NCI-H1048 (cell line): ENCODE measurements around the gene IL1RAPL1.

Experiments used
- DNase-seq: peaks from one replicate; lab custom pipeline; 2025; lab: John Stamatoyannopoulos, UW

Gene IL1RAPL1

DNA sequence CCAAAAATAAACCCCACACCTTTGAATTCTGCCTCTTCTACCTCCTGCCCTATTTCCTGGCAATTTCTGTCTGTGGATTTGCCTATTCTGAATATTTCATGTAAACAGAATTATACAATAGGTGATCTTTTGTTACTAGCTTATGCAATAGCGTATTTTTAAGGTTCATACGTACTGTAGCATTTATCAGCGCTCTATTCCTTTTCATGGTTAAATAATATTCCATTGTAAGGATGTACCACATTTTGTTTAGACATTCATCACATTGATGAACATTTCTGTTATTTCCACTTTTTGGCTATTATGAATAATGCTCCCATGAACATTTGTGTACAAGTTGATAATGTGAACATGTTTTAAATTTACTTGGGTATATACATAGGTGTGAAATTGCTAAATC lies 847.7 kb downstream of the IL1RAPL1 start:
- no peak for DNase-seq

- DNase-seq, result no peak
Observed at GRCh38 chrX:29435396-29435795, 848.1 kb downstream of the IL1RAPL1 start.

DNA sequence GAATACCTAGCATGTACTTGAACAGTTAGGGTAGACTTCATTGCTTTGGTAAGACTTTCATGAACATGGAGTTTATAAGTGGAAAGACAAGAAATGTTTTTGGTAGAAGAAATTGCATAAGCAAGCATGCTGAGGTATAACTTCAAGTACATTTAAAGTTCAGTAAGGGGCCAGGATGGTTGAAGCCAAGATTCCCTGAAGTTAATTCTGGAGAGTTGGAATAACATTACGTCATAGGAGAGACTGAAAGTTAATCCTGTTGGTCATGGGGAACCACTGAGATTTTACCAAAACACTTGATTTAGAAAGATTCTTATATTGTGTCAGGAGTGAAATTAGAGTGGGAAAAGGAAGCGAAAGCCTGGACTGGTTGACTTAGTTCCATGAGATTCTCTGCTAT lies 860.6 kb downstream of the IL1RAPL1 start:
- DNase-seq, result no peak

- no peak for DNase-seq
Observed at GRCh38 chrX:29453333-29453732, 866.1 kb downstream of the IL1RAPL1 start.

- no peak for DNase-seq
Observed at GRCh38 chrX:29455702-29456101, 868.5 kb downstream of the IL1RAPL1 start.

DNA sequence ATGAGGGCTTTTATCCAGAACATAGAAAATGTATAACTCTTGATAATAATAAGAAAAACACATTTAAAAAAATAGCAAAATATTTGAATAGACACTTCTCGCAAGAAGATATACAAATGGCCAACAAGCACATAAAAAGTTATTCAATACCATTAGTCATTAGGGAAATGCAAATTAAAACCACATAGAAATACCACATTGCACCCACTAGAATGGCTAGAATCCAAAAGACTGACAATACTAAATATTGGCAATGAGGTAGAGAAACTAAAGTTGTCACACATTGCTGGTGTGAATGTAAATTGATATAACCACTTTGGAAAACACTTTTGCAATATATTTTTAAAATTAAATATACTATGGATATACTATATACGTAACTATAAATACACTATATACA lies 873.8 kb downstream of the IL1RAPL1 start:
- DNase-seq, result no peak

GRCh38 chrX:29466456-29466855 lies 879.2 kb downstream of the IL1RAPL1 start:
- DNase-seq, result no peak

DNA sequence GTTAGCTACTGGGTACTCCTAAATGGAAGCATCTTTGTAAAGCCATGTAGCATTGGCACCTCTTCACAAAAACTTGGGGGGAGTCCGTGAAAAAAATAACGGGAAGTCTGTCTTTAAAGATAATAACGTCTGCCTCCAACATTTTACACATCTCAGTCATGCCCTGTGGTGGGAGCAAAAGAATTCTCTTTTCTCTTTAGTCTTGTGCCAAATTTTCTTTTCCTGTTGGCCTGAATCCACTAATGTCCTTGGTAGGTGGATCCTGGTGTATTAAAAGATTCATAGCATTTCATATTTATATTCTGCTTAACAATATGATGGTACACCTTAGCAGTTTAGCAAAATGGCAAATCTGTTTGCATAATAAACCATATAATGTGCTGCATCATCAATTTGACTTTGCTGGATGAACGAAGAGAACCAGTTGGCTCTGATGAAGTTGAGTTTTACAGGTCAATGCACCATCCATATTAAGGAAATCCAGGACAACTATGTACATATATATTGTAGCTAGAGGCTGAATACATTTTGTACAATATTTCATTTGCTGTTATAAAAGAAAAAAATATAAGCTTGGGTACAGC lies 881.8 kb downstream of the IL1RAPL1 start:
- no peak for DNase-seq

DNA sequence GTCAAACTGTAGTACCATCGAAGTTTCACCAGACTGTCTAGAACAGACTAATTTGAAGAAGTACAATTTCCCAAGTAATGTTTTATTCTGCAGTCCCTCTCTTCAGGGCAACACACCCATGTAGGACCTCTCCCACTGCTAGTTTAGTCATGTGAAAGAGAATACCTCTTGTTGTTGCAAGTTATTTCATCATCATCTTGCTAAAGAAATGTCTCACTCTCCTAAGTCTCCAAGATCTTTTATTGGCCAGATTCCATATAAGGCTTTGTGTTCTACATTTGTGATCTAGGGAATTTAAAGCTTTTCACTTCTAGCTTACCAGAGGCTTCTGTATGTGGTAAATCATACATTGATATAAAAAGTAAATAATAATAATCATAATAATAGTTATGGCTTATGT lies 882.8 kb downstream of the IL1RAPL1 start:
- no peak for DNase-seq

DNA sequence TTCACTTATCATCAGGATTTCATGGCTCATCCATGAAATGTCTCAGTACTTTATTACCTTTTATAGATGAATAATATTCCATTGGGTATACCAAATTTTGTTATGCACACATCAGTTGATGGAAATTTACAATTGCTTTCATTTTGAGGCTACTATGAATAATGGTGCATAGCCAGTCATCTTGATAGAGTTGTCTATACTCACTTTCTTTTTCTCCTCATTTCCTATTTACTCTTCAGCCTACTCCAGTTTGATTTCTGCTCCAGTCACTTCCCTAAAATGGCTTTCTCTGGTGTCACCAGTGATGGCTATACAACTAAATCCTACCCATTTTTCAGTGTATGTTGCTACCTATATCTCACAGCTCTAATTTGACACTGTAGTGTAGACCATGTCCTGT lies 884.6 kb downstream of the IL1RAPL1 start:
- DNase-seq, result no peak

DNA sequence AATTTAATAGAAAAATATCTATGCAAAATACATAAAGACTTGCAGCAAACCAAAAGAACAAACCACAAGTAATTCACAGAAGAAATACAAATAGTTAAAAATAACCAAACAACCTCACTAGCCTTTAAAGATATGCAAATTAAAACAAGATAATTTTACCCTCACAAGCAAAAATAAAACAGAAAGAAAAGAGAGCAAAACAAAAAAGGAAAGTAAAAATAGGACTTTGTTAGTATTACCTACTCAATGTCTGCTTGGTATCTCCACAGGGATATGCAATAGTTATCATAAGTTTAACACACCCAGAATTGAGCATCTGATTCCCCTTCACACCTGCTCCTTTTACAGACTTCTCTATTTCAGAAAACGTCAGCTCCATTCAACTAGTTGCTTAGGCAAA lies 890.6 kb downstream of the IL1RAPL1 start:
- no peak for DNase-seq

DNA sequence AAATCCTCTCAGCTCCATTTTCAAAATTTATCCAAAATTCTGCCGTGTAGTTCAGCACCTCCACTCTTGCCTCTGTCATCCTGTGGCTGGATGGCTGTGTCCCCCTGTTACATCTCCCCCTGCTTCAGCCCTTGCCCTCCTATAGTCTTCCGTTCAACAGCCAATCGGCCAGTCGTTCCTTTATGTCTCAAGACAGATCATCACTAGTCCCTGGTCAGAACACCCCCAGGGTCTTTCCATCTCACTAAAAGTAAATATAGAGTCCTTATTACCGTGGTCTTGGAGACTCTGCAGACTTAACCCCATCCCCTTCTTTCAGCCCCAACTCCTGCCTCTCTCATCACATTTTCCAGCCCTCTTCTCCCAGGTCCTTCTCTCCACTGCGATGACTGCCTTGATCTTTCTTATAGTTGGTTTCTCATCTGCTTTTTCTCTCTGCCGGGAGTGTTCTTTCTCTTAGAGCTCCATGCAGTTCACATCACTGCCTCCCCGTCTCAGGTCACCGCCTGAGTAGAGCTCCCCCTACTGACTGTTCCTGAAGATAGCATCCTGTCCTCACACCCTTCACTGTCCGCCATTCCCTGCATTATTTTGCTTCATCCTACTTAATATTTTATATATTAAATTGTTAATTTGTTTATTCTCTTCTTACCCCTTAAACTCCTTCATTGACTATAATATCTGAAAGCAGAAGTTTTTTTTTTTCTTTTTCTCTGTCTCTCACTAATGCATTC lies 891.3 kb downstream of the IL1RAPL1 start:
- peak; percentile 1 for DNase-seq

DNA sequence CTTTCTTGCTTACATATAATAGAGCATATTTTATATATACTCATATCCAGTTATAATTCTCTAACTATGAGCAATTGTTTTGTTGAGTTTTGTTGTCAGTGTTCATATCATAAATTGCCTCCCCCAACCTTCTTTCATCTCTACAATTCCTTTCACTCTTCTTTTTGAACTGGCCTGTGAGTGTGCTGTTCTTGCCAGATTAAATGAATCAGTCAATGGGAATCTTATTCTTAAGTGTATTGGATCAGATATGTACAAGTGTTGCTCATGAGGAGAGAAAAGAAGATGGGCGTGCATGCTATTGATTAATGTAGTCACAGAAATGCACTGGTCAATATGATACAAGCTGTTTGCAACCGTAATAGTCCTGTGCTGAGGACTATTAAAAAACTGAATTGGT lies 900.0 kb downstream of the IL1RAPL1 start:
- DNase-seq, result no peak

DNA sequence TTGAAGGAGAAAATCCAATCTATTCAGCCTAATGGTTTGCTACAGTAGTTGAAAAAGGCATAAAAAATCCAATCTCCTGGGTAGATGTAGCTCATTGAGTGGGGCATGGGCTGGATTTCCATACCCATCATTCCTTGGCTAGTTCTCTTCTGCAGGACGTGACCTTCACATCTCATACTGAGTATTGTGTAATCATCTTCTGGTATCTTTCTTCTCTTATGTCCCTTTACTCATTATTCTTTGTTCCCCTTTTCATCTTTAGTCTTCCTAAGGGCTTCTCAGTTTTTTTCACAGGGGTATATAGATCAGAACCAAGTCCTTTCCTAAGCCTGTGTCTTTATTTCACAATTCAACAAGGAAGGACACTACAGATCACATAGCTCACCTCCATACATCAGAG lies 900.5 kb downstream of the IL1RAPL1 start:
- DNase-seq, result no peak

DNA sequence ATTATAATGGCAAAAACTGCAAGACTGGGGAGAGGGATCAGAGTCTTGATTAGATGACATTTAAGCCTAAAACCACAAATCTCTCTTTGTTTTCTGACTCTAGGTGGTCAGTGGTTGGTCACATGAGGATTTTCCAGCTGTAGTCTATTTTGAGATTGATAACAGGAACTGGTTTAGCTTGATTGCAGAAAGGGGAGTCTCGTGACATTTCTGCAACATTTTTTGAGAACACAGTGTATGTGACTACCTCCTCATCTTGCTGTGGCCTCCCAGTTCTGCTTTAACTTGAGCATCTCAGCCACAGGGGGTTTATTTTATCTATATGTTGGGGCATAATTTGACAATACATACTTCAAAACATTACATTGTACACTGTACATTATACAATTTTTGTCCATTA lies 901.7 kb downstream of the IL1RAPL1 start:
- no peak for DNase-seq

DNA sequence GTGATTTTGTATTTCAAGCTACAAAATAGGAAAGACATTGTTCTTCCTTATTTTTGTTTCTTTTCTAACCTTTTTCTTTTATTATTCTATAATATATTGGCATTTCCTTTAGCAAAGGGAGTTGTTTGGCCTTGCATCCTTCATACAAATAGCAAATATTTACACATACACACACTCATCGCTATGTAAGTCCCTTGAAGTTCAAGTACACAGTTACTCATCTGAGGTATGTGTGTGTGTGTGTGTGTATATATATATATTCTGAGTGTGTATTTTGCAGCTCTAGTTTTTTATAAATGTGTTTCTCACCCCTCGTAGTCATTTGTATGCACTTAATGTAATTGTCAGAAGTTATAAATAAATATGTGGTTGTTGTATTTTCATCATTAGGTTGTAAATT lies 903.4 kb downstream of the IL1RAPL1 start:
- no peak for DNase-seq

DNA sequence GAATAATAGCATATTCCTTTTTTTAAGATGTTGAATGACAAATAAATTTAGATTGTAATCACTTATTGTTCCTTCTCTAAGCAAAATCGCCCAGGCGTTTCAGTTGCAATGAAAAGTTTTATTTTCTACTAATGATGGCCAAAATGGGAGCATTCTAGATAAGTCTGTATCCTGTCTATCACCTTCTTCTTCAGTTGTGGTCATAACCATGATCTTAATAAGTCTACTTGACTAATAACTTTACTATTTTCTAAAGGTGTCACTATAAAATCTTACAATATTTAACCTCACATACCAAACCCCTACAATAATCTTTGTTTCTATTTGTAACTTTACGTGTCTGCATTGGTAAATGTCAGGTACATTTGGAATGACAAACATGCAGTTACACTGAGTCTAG lies 904.4 kb downstream of the IL1RAPL1 start:
- DNase-seq, result no peak

DNA sequence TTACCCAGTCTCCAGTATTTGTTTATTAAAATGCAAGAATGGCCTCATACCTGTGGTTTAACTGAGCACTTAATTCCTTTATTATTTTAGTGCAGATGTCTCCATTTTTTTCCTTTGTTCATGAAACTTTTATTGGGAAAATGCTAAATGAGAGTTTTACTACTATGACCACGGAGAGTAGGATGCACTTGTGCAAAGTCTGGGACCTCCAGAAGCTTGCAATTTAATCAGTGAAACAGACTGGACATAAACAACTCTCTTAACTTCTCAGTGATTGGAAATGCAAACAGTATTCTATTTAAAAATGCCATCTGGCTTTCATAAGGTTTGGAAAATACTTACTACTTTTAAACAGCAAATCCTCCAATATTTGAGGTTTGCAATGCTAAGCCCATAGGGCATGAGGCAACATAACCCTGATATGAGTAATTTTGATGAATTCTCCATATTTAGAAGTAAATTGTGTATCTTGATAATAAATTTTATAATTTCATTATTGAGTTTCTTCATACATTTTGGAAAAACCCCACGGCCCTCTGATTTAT lies 909.5 kb downstream of the IL1RAPL1 start:
- no peak for DNase-seq

- no peak for DNase-seq
Observed at GRCh38 chrX:29506729-29507128, 919.5 kb downstream of the IL1RAPL1 start.

DNA sequence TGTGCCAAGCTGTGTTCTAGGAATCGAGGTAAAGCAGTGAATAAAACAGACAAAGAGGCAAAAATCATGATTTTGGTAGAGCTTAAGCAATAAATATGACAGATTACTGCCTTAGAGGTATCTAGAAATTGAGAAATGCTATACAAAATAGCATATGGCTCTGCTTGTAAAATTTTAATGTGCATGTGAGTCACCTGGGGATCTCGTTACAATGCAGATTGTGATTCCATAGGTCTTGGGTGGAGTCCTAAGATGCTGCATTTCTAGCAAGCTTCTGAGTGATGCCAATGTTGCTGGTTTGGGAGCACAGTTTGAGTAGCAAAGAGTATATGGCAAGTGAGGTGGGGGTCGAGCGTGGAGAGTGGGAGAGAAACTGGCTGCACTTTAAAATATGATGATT lies 930.9 kb downstream of the IL1RAPL1 start:
- no peak for DNase-seq

DNA sequence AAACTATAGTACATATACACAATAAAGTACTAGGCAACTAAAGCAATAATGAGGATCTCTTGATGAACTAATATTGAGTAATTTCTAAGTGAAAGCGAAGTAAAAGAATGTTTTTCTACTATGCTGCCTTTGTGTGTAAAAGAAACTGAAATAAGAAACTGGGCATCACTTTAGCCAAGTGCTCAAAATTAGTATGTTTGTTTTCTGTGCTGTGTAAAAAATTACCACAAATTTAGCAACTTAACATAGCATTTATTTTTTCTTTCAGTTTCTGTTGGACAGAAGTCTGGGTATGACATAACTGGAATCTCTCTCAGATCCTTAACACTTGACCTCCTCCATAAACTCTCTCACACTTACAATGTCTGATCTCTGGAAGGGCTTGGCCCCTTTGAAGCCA lies 941.0 kb downstream of the IL1RAPL1 start:
- no peak for DNase-seq

DNA sequence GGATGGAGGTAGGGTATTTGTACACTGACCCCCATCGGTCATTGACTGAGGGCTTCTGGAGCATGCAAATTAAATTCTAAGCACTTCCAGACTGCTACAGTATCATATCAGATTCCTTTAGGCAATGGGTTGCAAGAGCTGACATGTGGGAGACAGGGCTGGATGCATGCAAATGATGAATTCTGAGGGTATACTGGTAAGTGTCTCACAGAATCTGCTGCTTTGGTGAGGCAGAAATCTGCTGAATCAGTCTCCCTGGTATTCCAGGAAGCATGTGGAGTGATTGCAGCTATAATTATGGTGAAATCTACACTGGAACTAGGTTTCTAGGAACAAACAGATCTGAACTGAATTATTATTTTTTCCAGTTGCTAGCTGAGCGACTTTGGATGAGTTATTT lies 943.3 kb downstream of the IL1RAPL1 start:
- no peak for DNase-seq

- DNase-seq, result no peak
Observed at GRCh38 chrX:29531336-29531735, 944.1 kb downstream of the IL1RAPL1 start.
